ENCODE measurements around the gene BSND. TPM values are rescaled to one million over a fixed set of nuclear protein-coding genes. Genes with fewer than 3 reads are reported as not detected.

Gene BSND
- total RNA-seq, 1 experiment from 2014 or later: 0.17 TPM

GRCh38 chr1:55051169-55051568, 52.4 kb downstream of the BSND start:
- Histone ChIP-seq H2BK5ac (ENCODE audit: insufficient read length, low read length) (no peak overlapping the region), H3K4me2 (ENCODE audit: insufficient read depth, insufficient read length, low read length) (no peak overlapping the region), H3K79me1 (ENCODE audit: insufficient read depth, low read depth, low read length, poor library complexity, severe bottlenecking) (no peaks in the 10 kb centered on the region), H3K4me1 (ENCODE audit: insufficient read depth, low read length) (no peaks in the 10 kb centered on the region), H4K20me1 (ENCODE audit: control insufficient read depth, insufficient read depth, insufficient read length) (peaks cover 4% of the 10 kb centered on the region), H3K9me3 (ENCODE audit: control insufficient read depth, low read depth, low read length) (no peaks in the 10 kb centered on the region), H3K79me2 (ENCODE audit: insufficient read depth, low read length) (no peaks in the 10 kb centered on the region), H3K14ac (ENCODE audit: insufficient read depth, low read length) (no peak overlapping the region), H2BK20ac (ENCODE audit: low read depth, low read length, poor library complexity, severe bottlenecking) (no peak overlapping the region), H3K23me2 (ENCODE audit: insufficient read length, low read depth, low read length, poor library complexity, severe bottlenecking) (no peaks in the 10 kb centered on the region), H4K91ac (ENCODE audit: insufficient read length, low read depth, low read length) (no peak overlapping the region), H2AK5ac (ENCODE audit: insufficient read length, low read length) (no peak overlapping the region), H3K56ac (ENCODE audit: insufficient read length, low read depth, low read length) (no peak overlapping the region), H4K5ac (ENCODE audit: insufficient read length, low read depth, low read length) (no peak overlapping the region), H2BK12ac (ENCODE audit: insufficient read length, low read depth, low read length) (no peak overlapping the region), H3K27ac (ENCODE audit: insufficient read length, low read depth, low read length) (no peak overlapping the region), H2BK120ac (ENCODE audit: low read depth, low read length, poor library complexity, severe bottlenecking) (no peak overlapping the region), H2BK15ac (ENCODE audit: low read depth, low read length) (no peak overlapping the region), H3T11ph (ENCODE audit: low read length) (no peak overlapping the region), H4K8ac (replicated peaks; ENCODE audit: insufficient read length, low read depth, low read length) (no peak overlapping the region), H3K18ac (ENCODE audit: insufficient read length, low read depth, low read length) (no peak overlapping the region), H3K4ac (ENCODE audit: low read depth, low read length) (no peak overlapping the region), H3K9ac (ENCODE audit: extremely low read depth, insufficient read length, low read length) (no peak overlapping the region), H3K27me3 (ENCODE audit: insufficient read depth, low read length) (no peaks in the 10 kb centered on the region), H2AFZ (ENCODE audit: low read length) (no peak overlapping the region), H3K23ac (ENCODE audit: insufficient read length, low read depth, low read length) (no peak overlapping the region)
- Mint-ChIP-seq H3K4me1 (peaks cover 0 to 2% of the 10 kb centered on the region in 2 experiments; a peak in 1 of 4 replicates), H3K36me3 (ENCODE audit: insufficient read depth in 1 of 3, low read depth in 3 of 3) (peaks cover 6 to 44% (median 13%) of the 10 kb centered on the region in 3 experiments; a peak in 6 of 7 replicates), H3K27me3 (ENCODE audit: low read depth) (no peaks in the 10 kb centered on the region), H3K27ac (peak overlapping the region in 1 of 3 experiments; percentile 89; a peak in 2 of 7 replicates), H3K4me3 (no peak overlapping the region), H3K9me3 (no peaks in the 10 kb centered on the region)
- TF ChIP-seq, protein P1, sequence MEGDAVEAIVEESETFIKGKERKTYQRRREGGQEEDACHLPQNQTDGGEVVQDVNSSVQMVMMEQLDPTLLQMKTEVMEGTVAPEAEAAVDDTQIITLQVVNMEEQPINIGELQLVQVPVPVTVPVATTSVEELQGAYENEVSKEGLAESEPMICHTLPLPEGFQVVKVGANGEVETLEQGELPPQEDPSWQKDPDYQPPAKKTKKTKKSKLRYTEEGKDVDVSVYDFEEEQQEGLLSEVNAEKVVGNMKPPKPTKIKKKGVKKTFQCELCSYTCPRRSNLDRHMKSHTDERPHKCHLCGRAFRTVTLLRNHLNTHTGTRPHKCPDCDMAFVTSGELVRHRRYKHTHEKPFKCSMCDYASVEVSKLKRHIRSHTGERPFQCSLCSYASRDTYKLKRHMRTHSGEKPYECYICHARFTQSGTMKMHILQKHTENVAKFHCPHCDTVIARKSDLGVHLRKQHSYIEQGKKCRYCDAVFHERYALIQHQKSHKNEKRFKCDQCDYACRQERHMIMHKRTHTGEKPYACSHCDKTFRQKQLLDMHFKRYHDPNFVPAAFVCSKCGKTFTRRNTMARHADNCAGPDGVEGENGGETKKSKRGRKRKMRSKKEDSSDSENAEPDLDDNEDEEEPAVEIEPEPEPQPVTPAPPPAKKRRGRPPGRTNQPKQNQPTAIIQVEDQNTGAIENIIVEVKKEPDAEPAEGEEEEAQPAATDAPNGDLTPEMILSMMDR (conservative IDR thresholded peaks at IDR 0.05): no peak
- no peak for DNase-seq
- no CpG with 5 or more reads among the region's 5 CpGs for WGBS (ENCODE audit: extremely low coverage, insufficient read length, low lambda C conversion rate)
